PC-3 (cell line): ENCODE data around the gene SUZ12. TPM values are rescaled to one million over a fixed set of nuclear protein-coding genes. Genes with fewer than 3 reads are reported as not detected.

ENCODE experiments used
- ATAC-seq: fragments of 200-7000 bp; cut with Tn5 transposase; 2 replicates; pipeline ENCODE4 v1.9.1; 2020; ENCODE audit warnings: mild to moderate bottlenecking, moderate library complexity
- BruUV-seq: library from RNA; stranded (reverse); fragments of 400-500 nt; replicated peaks from 2 replicates; lab custom pipeline; 2021; lab: Mats Ljungman, UMichigan
- CTCF ChIA-PET: fragments of 300-600 bp; sonication (Branson Sonifier 250); formaldehyde crosslinking; loops from one replicate; lab custom pipeline; 2022; ENCODE audit warnings: antibody characterized with exemption; lab: Charles Lee
- POLR2A ChIA-PET: fragments of 300-600 bp; sonication (Branson Sonifier 250); formaldehyde crosslinking; loops from one replicate; lab custom pipeline; 2022; ENCODE audit warnings: antibody characterized with exemption; ENCODE audit not compliant: unreplicated experiment; lab: Charles Lee
- DNase-seq: peaks from one replicate; pipeline ENCODE4 v3.0.0-alpha.2; 2015
- H2AFZ ChIP-seq: fragments of 300-600 bp; sonication (generic); 2 replicates; pipeline ENCODE4 v1.6.0; 2016; ENCODE audit warnings: antibody characterized with exemption, low read length
- H3F3A ChIP-seq: fragments of 300-600 bp; sonication (generic); one replicate; pipeline ENCODE4 v1.6.0; 2017; ENCODE audit warnings: antibody characterized with exemption, low read length, control low read depth, mild to moderate bottlenecking; ENCODE audit not compliant: unreplicated experiment
- H3K27ac ChIP-seq: fragments of 300-600 bp; sonication (generic); 2 replicates; pipeline ENCODE4 v1.5.1; 2016; ENCODE audit warnings: mild to moderate bottlenecking, low read length
- H3K27me3 ChIP-seq: fragments of 300-600 bp; sonication (generic); 2 replicates; pipeline ENCODE4 v1.6.1; 2016; ENCODE audit warnings: low read length, mixed read lengths
- H3K36me3 ChIP-seq: fragments of 300-600 bp; sonication (generic); 2 replicates; pipeline ENCODE4 v1.6.1; 2016; ENCODE audit warnings: low read depth, mixed run types, low read length, mixed read lengths
- H3K4me1 ChIP-seq: fragments of 300-600 bp; sonication (generic); 2 replicates; pipeline ENCODE4 v1.5.1; 2016; ENCODE audit warnings: low read length; ENCODE audit not compliant: insufficient read depth
- H3K4me2 ChIP-seq: fragments of 300-600 bp; sonication (generic); 2 replicates; pipeline ENCODE4 v1.6.0; 2016; ENCODE audit warnings: low read length
- H3K4me3 ChIP-seq: fragments of 300-600 bp; sonication (generic); 2 replicates; pipeline ENCODE4 v1.5.1; 2016; ENCODE audit warnings: mild to moderate bottlenecking, low read length, mixed read lengths
- H3K79me2 ChIP-seq: fragments of 300-600 bp; sonication (generic); 2 replicates; pipeline ENCODE4 v1.6.1; 2017; ENCODE audit warnings: low read length, mixed read lengths
- H3K9ac ChIP-seq: fragments of 300-600 bp; sonication (generic); 2 replicates; pipeline ENCODE4 v1.6.0; 2016; ENCODE audit warnings: mild to moderate bottlenecking, low read length
- H3K9me2 ChIP-seq: fragments of 300-600 bp; sonication (generic); replicated peaks from 2 replicates; pipeline ENCODE4 v1.6.1; 2016; ENCODE audit warnings: mixed run types, low read length, mixed read lengths
- H3K9me3 ChIP-seq: fragments of 300-600 bp; sonication (generic); 2 replicates; pipeline ENCODE4 v1.6.1; 2016; ENCODE audit warnings: low read length, mixed read lengths
- H4K20me1 ChIP-seq: fragments of 300-600 bp; sonication (generic); 2 replicates; pipeline ENCODE4 v1.6.1; 2016; ENCODE audit warnings: low read length, mixed read lengths
- EZH2 ChIP-seq: fragments of 300-600 bp; sonication (generic); IDR thresholded peaks from one replicate; pipeline ENCODE4 v1.6.1; 2017; ENCODE audit warnings: antibody characterized with exemption, mild to moderate bottlenecking, low read length; ENCODE audit not compliant: unreplicated experiment
- EZH2phosphoT487 ChIP-seq: fragments of 300-600 bp; sonication (generic); IDR thresholded peaks from 2 replicates; pipeline ENCODE4 v1.6.1; 2018; ENCODE audit warnings: mild to moderate bottlenecking, antibody characterized with exemption, low read length, borderline replicate concordance
- intact Hi-C: fragments of 100-400 bp; cut with micrococcal nuclease; formaldehyde crosslinking; loops from 2 replicates; pipeline ENCODE4 v1.9.0; 2023
- total RNA-seq: library from RNA; depleted of rRNA; stranded (reverse); fragments of >200 nt; gene quantifications from 2 replicates; pipeline ENCODE4 v1.2.3, GENCODE V29; 2014
- TF ChIP-seq, protein P1 (sequence below): fragments of 300-600 bp; sonication (generic); conservative IDR thresholded peaks from 2 replicates; pipeline ENCODE4 v1.5.1; 2017; ENCODE audit warnings: antibody characterized with exemption, low read depth, mild to moderate bottlenecking, low read length

Gene SUZ12
- total RNA-seq, 1 experiment from 2014 or later, result 11.5 TPM

DNA sequence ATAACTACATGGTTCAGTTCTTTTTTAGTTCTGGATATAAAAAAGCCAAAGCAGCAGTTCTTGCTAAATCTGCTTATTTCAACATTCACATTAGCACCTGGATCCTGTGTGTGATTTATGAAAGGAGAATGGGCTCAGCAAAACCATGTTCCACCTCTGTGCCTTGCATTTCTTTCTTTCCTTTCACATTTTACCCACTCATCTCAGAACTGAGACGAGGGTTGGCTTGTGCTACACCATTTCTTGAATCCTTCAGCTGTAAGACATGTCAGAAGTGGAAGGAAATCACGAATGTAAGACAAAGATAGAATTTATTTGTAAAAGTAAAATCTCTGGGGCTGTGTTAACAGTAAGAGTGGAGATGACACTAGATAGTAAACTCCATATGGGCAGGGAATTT lies 34.1 kb upstream of the SUZ12 start:
- H3F3A ChIP-seq, result no peaks in the 10 kb centered on the region
- BruUV-seq, result no TSS peak
- H3K9me2 ChIP-seq, result no peaks in the 10 kb centered on the region
- peaks cover 26% of the 10 kb centered on the region for H3K79me2 ChIP-seq
- no peak overlapping the region for H3K27ac ChIP-seq
- TF ChIP-seq, protein P1, sequence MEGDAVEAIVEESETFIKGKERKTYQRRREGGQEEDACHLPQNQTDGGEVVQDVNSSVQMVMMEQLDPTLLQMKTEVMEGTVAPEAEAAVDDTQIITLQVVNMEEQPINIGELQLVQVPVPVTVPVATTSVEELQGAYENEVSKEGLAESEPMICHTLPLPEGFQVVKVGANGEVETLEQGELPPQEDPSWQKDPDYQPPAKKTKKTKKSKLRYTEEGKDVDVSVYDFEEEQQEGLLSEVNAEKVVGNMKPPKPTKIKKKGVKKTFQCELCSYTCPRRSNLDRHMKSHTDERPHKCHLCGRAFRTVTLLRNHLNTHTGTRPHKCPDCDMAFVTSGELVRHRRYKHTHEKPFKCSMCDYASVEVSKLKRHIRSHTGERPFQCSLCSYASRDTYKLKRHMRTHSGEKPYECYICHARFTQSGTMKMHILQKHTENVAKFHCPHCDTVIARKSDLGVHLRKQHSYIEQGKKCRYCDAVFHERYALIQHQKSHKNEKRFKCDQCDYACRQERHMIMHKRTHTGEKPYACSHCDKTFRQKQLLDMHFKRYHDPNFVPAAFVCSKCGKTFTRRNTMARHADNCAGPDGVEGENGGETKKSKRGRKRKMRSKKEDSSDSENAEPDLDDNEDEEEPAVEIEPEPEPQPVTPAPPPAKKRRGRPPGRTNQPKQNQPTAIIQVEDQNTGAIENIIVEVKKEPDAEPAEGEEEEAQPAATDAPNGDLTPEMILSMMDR, result no peak
- TF ChIP-seq EZH2phosphoT487 (no peak), EZH2 (no peak)
- H3K36me3 ChIP-seq, result peaks cover 7% of the 10 kb centered on the region; the same call in 1 of the 2 replicates
- no peak overlapping the region for H3K4me2 ChIP-seq
- no peak overlapping the region for H3K9ac ChIP-seq
- peaks cover under 1% of the 10 kb centered on the region; the same call in 1 of the 2 replicates for H3K4me1 ChIP-seq
- ChIA-PET CTCF (interaction anchor here (1.8 kb wide), 1 partner anchor 10 kb away, joined by 17 read pairs; no protein-coding TSS in a partner anchor), POLR2A (no interaction called here)
- DNase-seq (no peak), ATAC-seq (no peak)
- no peaks in the 10 kb centered on the region for H3K9me3 ChIP-seq
- no peaks in the 10 kb centered on the region for H3K27me3 ChIP-seq
- H2AFZ ChIP-seq, result peak overlapping the region; percentile 48
- no peaks in the 10 kb centered on the region for H4K20me1 ChIP-seq
- no peak overlapping the region for H3K4me3 ChIP-seq
- intact Hi-C loops, result no loop called here

DNA sequence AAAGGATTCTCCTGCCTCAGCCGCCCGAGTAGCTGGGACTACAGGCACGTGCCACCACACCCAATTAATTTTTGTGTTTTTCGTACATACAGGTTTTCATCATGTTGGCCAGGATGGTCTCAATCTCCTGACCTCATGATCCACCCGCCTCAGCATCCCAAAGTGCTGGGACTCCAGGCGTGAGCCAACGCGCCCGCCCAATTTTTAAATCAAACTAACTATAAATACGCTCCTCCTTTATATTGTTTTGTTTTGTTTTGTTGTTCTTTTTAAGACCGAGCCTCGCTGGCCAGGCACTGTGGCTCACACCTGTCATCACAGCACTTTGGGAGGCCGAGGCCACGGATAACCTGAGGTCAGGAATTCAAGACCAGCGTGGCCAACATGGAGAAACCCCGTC lies 33.4 kb upstream of the SUZ12 start:
- intact Hi-C loops, result no loop called here
- Histone ChIP-seq H3K9me2 (no peaks in the 10 kb centered on the region), H3K36me3 (peaks cover 7% of the 10 kb centered on the region; the same call in 1 of the 2 replicates), H3K27ac (no peak overlapping the region), H4K20me1 (no peaks in the 10 kb centered on the region), H3K9ac (no peak overlapping the region), H3F3A (no peaks in the 10 kb centered on the region), H3K27me3 (no peaks in the 10 kb centered on the region), H3K9me3 (no peaks in the 10 kb centered on the region), H3K4me1 (peaks cover 4% of the 10 kb centered on the region; the same call in 1 of the 2 replicates), H2AFZ (no peak overlapping the region), H3K4me2 (no peak overlapping the region), H3K79me2 (peaks cover 22% of the 10 kb centered on the region), H3K4me3 (no peak overlapping the region)
- POLR2A ChIA-PET, result no interaction called here
- no peak for TF ChIP-seq EZH2phosphoT487
- no peak for TF ChIP-seq EZH2
- TF ChIP-seq, protein P1, result no peak
- no peak for ATAC-seq
- CTCF ChIA-PET, result no interaction called here
- BruUV-seq, result no TSS peak
- no peak for DNase-seq

DNA sequence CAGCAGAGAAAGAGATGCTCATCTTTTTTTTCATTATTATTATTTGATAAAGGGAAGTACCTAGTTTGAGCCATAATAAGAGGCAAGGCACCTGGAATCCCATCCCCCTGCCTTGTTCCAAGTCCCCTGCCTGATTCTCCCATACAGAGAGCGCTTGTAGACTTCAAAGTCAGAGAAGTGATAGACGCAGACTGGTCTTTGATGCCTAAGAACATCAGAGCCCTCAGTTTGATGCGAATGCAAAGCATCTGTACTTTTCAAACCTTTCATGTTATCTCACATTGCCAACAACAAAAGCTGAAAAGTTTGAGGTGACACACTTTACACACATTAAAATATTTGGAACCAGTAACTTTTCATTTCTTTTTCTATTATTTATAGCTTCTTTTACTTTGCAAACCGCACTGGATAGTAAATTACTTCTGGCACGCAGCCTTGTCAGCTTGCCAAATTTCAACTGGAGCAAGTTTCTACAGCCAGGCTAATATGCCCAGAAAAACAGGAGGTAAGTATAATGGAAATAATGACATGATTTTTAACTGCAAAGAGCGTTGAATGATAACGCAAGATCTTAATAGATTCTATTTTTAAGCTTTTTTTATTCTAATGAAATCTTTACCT lies 29.4 kb upstream of the SUZ12 start:
- H3K9me3 ChIP-seq, result no peaks in the 10 kb centered on the region
- no peak overlapping the region for H2AFZ ChIP-seq
- intact Hi-C loops, result no loop called here
- ChIA-PET CTCF (no interaction called here), POLR2A (no interaction called here)
- no TSS peak for BruUV-seq
- no peaks in the 10 kb centered on the region for H3K79me2 ChIP-seq
- TF ChIP-seq EZH2, result no peak
- TF ChIP-seq, protein P1, result no peak
- no peak for TF ChIP-seq EZH2phosphoT487
- H4K20me1 ChIP-seq, result no peaks in the 10 kb centered on the region
- no peak for ATAC-seq
- peaks cover 4% of the 10 kb centered on the region; the same call in 1 of the 2 replicates for H3K4me1 ChIP-seq
- no peaks in the 10 kb centered on the region for H3F3A ChIP-seq
- H3K36me3 ChIP-seq, result no peaks in the 10 kb centered on the region
- DNase-seq, result peak; percentile 28
- H3K9me2 ChIP-seq, result no peaks in the 10 kb centered on the region
- peak overlapping the region; percentile 10; the same call in 1 of the 2 replicates for H3K4me2 ChIP-seq
- H3K9ac ChIP-seq, result no peak overlapping the region
- H3K4me3 ChIP-seq, result no peak overlapping the region
- H3K27me3 ChIP-seq, result no peaks in the 10 kb centered on the region
- no peak overlapping the region for H3K27ac ChIP-seq
